Activated naive CD8-positive, alpha-beta T cell treated with anti-CD3 and anti-CD28 coated beads for 36 hours (primary cell): Measurements from ENCODE around the gene STK10. TPM values are rescaled to one million over a fixed set of nuclear protein-coding genes. Genes with fewer than 3 reads are reported as not detected.
"Not testable (repeated sequence)": the region's sequence is repeated elsewhere in the genome, so short reads cannot be mapped to it uniquely, and the experiment has no call there.

Experiments used
- DNase-seq: peaks from one replicate; pipeline ENCODE4 v3.0.0; 2021
- H3K27ac Mint-ChIP-seq: one replicate; pipeline ENCODE4 v1.8.0; 2022; ENCODE audit warnings: mild to moderate bottlenecking, moderate library complexity, mixed read lengths
- H3K27me3 Mint-ChIP-seq: one replicate; pipeline ENCODE4 v1.8.0; 2022; ENCODE audit warnings: mild to moderate bottlenecking, mixed read lengths
- H3K36me3 Mint-ChIP-seq: one replicate; pipeline ENCODE4 v1.8.0; 2021; ENCODE audit warnings: mild to moderate bottlenecking, mixed read lengths
- H3K4me1 Mint-ChIP-seq: one replicate; pipeline ENCODE4 v1.8.0; 2021; ENCODE audit warnings: mixed read lengths
- H3K4me3 Mint-ChIP-seq: one replicate; pipeline ENCODE4 v1.8.0; 2022; ENCODE audit warnings: mild to moderate bottlenecking, moderate library complexity, mixed read lengths
- H3K9me3 Mint-ChIP-seq: one replicate; pipeline ENCODE4 v1.8.0; 2022; ENCODE audit warnings: mixed read lengths
- total RNA-seq, 2 experiments: library from RNA; stranded (reverse); gene quantifications; one replicate each; pipeline ENCODE4 v1.2.3, GENCODE V29; 2021

Gene STK10
- total RNA-seq = 10 to 100 TPM; 83.7 to 93.2 TPM

GRCh38 chr5:172188033-172188892 lies at the start of gene STK10:
Gene STK10 (minus strand): TSS chr5:172188224. CDS start chr5:172188042, 182 bp downstream.
- Mint-ChIP-seq H3K27ac (peak within 1 kb of the TSS; percentile 95), H3K4me1 (peaks cover 31% of the 10 kb centered on the region), H3K27me3 (no peaks in the 10 kb centered on the region), H3K36me3 (peaks cover 36% of the 10 kb centered on the region), H3K4me3 (peak within 1 kb of the TSS; percentile 96), H3K9me3 (no peaks in the 10 kb centered on the region)
- DNase-seq = peak; percentile 96

DNA sequence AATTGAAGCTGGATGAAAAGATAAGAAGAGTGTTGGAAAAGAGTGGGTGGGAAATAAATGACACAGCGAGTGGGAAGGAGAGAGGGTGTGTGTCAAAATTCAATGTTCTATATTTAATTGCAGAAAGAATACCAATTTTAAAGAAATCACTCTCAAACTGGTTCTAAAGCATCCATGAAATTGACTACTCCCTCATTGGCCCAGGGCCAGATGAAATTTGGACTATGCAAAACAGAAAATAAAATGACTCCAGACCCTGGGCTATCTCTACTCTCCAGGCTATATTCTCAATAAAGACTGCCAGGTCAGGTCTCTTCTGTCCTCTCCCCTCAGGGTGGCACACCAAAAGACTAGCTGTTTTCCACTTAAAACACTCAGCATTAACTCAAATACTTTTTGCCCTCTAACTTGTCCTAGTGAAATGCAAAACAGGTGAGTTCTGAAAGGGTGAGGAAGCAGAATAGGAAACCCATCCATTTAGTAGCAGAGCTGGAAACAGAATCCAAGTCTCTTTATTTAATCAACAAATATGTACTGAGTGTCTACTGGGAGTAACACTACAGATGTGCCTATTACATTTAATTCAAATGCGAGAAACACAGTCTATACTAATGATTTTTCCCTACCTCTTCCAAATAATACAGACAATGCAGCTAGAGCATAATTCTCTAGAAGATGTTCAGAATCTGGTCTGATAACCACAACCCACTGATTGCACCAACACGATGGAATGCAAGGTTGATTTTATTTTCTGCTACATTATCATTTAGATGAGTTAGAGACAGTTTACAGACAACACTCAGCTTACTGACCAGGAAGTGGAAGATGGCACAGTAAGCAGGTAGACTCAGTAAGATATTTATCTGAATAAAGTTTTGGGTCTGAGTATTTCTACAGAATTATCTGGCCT lies 48.1 kb upstream of the STK10 start:
- Mint-ChIP-seq H3K9me3 (no peaks in the 10 kb centered on the region), H3K27me3 (no peaks in the 10 kb centered on the region), H3K4me1 (peaks cover 35% of the 10 kb centered on the region), H3K36me3 (peaks cover 15% of the 10 kb centered on the region), H3K4me3 (no peak overlapping the region), H3K27ac (no peak overlapping the region)
- DNase-seq = no peak

- no peak overlapping the region for H3K4me3 Mint-ChIP-seq
- peak overlapping the region; percentile 44 for H3K27ac Mint-ChIP-seq
- peaks cover 19% of the 10 kb centered on the region for H3K36me3 Mint-ChIP-seq
- H3K4me1 Mint-ChIP-seq = peaks cover 35% of the 10 kb centered on the region
- H3K27me3 Mint-ChIP-seq = no peaks in the 10 kb centered on the region
- no peak for DNase-seq
- no peaks in the 10 kb centered on the region for H3K9me3 Mint-ChIP-seq
These were observed 47.2 kb upstream of the STK10 start for GRCh38 chr5:172235132-172235780.

GRCh38 chr5:172234031-172234430 lies 46.0 kb upstream of the STK10 start:
- Mint-ChIP-seq H3K4me3 (no peak overlapping the region), H3K27ac (no peak overlapping the region), H3K36me3 (peaks cover 26% of the 10 kb centered on the region), H3K9me3 (peaks cover 2% of the 10 kb centered on the region), H3K4me1 (peaks cover 42% of the 10 kb centered on the region), H3K27me3 (no peaks in the 10 kb centered on the region)
- no peak for DNase-seq

- no peak overlapping the region for H3K4me3 Mint-ChIP-seq
- no peaks in the 10 kb centered on the region for H3K27me3 Mint-ChIP-seq
- peaks cover 2% of the 10 kb centered on the region for H3K9me3 Mint-ChIP-seq
These were observed 41.9 kb upstream of the STK10 start for GRCh38 chr5:172229904-172230303.

DNA sequence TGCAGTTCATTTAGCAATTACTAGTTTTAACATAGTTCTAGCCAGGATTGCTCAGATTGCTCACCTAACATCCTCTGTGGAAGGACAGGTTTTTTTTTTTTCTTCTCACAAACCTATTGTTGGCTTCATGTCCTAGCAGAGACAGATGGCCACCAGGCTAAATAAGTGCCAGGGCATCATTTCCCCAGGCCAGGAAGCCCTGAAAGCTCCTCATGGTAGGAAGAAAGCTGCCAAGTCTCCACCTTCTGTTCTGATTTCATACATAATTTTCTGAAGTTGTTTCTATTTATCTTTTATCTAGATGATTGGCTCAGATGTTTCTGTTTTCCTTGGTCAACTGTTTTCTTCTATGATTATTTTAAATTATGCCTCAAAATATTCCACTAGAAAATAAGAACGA lies 37.0 kb upstream of the STK10 start:
- peak overlapping the region; percentile 89 for H3K27ac Mint-ChIP-seq
- H3K36me3 Mint-ChIP-seq = peaks cover 53% of the 10 kb centered on the region
- no peak for DNase-seq
- no peaks in the 10 kb centered on the region for H3K27me3 Mint-ChIP-seq
- peak overlapping the region; percentile 25 for H3K4me3 Mint-ChIP-seq
- peaks cover 40% of the 10 kb centered on the region for H3K4me1 Mint-ChIP-seq
- H3K9me3 Mint-ChIP-seq = peaks cover 3% of the 10 kb centered on the region

More at GRCh38 chr5:172229904-172230303, 41.9 kb upstream of the STK10 start:
- H3K27ac Mint-ChIP-seq = peak overlapping the region; percentile 65
- H3K4me1 Mint-ChIP-seq = peaks cover 26% of the 10 kb centered on the region
- no peak for DNase-seq
- H3K36me3 Mint-ChIP-seq = peaks cover 41% of the 10 kb centered on the region

DNA sequence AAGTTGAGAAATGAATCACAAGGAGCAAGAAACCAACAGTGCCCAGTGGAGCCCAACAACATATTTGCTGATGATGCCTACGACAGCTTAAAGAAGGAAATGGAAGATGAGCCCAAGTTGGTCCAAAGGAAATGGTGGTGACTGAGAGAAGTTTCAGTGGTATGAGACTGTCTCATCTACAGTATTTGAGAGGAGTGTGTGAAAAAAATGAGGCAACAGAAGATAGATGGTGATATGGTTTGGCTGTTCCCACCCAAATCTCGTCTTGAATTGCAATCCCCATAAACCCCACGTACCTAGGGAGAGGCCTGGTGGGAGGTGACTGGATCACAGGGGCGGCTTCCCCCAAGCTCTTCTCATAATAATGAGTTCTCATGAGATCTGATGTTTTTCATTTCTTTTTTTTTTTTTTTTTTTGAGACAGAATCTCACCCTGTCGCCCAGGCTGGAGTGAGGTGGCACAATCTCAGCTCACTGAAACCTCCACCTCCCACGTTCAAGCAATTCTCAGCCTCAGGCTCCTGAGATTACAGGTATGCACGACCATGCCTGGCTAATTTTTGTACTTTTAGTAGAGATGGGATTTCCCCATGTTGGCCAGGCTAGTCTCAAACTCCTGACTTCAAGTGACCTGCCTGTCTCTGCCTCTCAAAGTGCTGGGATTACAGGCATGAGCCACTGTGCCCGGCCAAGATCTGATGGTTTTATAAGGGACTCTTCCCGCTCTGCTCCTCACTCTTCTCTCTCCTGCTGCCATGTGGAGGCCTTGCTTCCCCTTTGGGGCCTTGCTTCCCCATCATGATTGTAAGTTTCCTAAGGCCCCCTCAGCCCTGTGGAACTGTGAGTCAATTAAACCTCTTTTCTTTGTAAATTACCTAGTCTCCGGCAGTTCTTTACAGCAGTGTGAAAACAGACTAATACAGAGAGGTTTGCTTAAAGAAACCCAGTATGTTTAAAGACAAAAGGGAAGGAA lies 36.2 kb upstream of the STK10 start:
- peak; percentile 60 for DNase-seq
- Mint-ChIP-seq H3K36me3 (peaks cover 57% of the 10 kb centered on the region), H3K27ac (peak overlapping the region; percentile 89), H3K4me3 (peak overlapping the region; percentile 30), H3K27me3 (no peaks in the 10 kb centered on the region), H3K4me1 (peaks cover 33% of the 10 kb centered on the region), H3K9me3 (peaks cover 8% of the 10 kb centered on the region)

DNA sequence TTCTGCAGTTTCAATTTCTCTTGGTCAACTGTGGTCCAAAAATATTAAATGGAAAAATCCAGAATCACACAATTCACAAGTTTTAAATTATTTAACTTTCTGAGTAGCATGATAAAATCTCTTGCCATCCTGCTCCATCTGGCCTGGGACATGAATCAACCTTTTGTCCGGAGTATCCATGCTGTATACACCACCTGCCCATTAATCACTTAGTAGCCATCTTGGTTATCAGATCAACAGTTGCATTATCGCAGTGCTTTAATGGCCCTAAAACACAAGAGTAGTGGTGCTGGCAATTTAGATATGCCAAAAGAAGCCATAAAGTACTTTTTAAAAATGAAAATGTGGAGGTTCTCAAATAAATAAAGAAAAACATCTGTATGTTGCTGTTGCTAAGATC lies 31.3 kb upstream of the STK10 start:
- H3K36me3 Mint-ChIP-seq = peaks cover 51% of the 10 kb centered on the region
- H3K27me3 Mint-ChIP-seq = no peaks in the 10 kb centered on the region
- no peak overlapping the region for H3K27ac Mint-ChIP-seq
- peaks cover 22% of the 10 kb centered on the region for H3K4me1 Mint-ChIP-seq
- no peak overlapping the region for H3K4me3 Mint-ChIP-seq
- peaks cover 11% of the 10 kb centered on the region for H3K9me3 Mint-ChIP-seq
- DNase-seq = no peak

- Mint-ChIP-seq H3K27ac (no peak overlapping the region), H3K4me3 (no peak overlapping the region), H3K9me3 (peaks cover 8% of the 10 kb centered on the region), H3K4me1 (peaks cover 5% of the 10 kb centered on the region), H3K27me3 (no peaks in the 10 kb centered on the region), H3K36me3 (peaks cover 37% of the 10 kb centered on the region)
- no peak for DNase-seq
These were observed 28.3 kb upstream of the STK10 start for GRCh38 chr5:172216345-172216744.

DNA sequence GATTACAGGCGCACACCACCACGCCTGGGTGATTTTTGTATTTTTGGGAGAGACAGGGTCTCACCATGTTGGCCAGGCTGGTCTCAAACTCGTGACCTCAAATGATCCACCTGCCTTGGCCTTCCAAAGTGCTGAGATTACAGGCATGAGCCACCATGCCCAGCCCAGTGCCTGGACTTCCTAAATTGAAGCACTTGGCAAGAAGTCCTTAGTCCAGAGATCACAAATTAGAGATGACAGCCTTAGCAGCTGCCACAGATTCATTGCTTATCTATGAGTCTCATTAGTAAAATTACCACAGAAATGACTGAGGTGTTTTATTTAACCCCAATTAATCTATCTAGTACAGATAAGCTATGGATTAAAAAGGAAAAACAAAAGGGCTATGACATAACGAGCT lies 25.1 kb upstream of the STK10 start:
- Mint-ChIP-seq H3K4me1 (peaks cover 5% of the 10 kb centered on the region), H3K9me3 (no peaks in the 10 kb centered on the region), H3K27me3 (no peaks in the 10 kb centered on the region), H3K4me3 (no peak overlapping the region), H3K27ac (no peak overlapping the region), H3K36me3 (peaks cover 14% of the 10 kb centered on the region)
- DNase-seq = no peak

DNA sequence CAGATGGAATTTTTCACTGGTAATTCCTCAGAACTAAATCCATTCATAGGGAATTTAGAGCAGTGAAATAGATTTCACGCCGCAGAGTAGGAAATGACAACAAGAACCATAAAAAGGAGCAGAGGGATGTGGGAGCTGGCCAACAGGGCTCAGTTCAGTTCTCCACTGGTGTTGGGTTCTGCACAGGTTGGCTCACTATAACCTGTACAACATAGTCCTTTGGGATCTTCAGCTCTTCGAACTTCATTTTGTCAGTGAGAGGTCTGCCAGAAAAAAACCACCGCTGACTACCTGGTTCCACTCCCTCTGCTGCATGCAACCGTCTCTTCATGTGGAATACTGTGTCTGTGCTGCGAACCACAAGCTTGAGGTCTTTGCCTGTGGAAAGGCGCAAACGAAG lies 23.7 kb upstream of the STK10 start:
- Mint-ChIP-seq H3K9me3 (no peaks in the 10 kb centered on the region), H3K27me3 (no peaks in the 10 kb centered on the region), H3K36me3 (peaks cover 9% of the 10 kb centered on the region), H3K27ac (no peak overlapping the region), H3K4me3 (no peak overlapping the region), H3K4me1 (peaks cover 14% of the 10 kb centered on the region)
- DNase-seq = no peak

GRCh38 chr5:172209714-172210113 lies 21.7 kb upstream of the STK10 start:
- Mint-ChIP-seq H3K9me3 (no peaks in the 10 kb centered on the region), H3K27me3 (no peaks in the 10 kb centered on the region), H3K36me3 (peaks cover 9% of the 10 kb centered on the region), H3K27ac (no peak overlapping the region), H3K4me1 (peaks cover 12% of the 10 kb centered on the region), H3K4me3 (no peak overlapping the region)
- DNase-seq = no peak

GRCh38 chr5:172207511-172207910 lies 19.5 kb upstream of the STK10 start:
- DNase-seq = no peak
- peaks cover 9% of the 10 kb centered on the region for H3K36me3 Mint-ChIP-seq
- no peaks in the 10 kb centered on the region for H3K9me3 Mint-ChIP-seq
- H3K27ac Mint-ChIP-seq = no peak overlapping the region
- no peak overlapping the region for H3K4me3 Mint-ChIP-seq
- H3K4me1 Mint-ChIP-seq = peaks cover 12% of the 10 kb centered on the region
- no peaks in the 10 kb centered on the region for H3K27me3 Mint-ChIP-seq

GRCh38 chr5:172205984-172206383 lies 18.0 kb upstream of the STK10 start:
- not testable (repeated sequence) for H3K4me3 Mint-ChIP-seq, H3K9me3 Mint-ChIP-seq

More at GRCh38 chr5:172205984-172206383, 18.0 kb upstream of the STK10 start:
- H3K36me3 Mint-ChIP-seq, H3K27me3 Mint-ChIP-seq, DNase-seq, H3K27ac Mint-ChIP-seq: not testable (repeated sequence)
- H3K4me1 Mint-ChIP-seq = peaks cover 12% of the 10 kb centered on the region
